Liver (tissue), 9 donors: ENCODE measurements around the gene PCSK6. TPM values are rescaled to one million over a fixed set of nuclear protein-coding genes. Genes with fewer than 3 reads are reported as not detected.

Experiments
- DNase-seq: peaks from one replicate; pipeline ENCODE4 v3.0.0-alpha.2; 2017; ENCODE audit warnings: low spot score
- H3K27ac ChIP-seq, 2 donors: one replicate each; pipeline ENCODE4 v1.7.0; 2013; ENCODE audit warnings: inconsistent platforms in 2 of 2, low read length in 2 of 2, control low read depth in 1 of 2, low read depth in 1 of 2, mild to moderate bottlenecking in 1 of 2
- H3K27me3 ChIP-seq, 4 donors: one replicate each; pipeline versions ENCODE4 v1.6.1 to v1.7.0; 2013; ENCODE audit warnings: low read length in 3 of 4, inconsistent platforms in 1 of 4, mild to moderate bottlenecking in 1 of 4, moderate library complexity in 1 of 4; ENCODE audit not compliant: control insufficient read depth in 4 of 4, insufficient read depth in 4 of 4
- H3K36me3 ChIP-seq, 4 donors: one replicate each; pipeline versions ENCODE4 v1.6.1 to v1.7.0; 2013; ENCODE audit warnings: low read length in 3 of 4, mild to moderate bottlenecking in 3 of 4, low read depth in 1 of 4, moderate library complexity in 1 of 4; ENCODE audit not compliant: control insufficient read depth in 4 of 4, insufficient read depth in 3 of 4
- H3K4me1 ChIP-seq, 4 donors: one replicate each; pipeline versions ENCODE4 v1.6.1 to v1.7.0; 2013; ENCODE audit warnings: low read length in 3 of 4, mild to moderate bottlenecking in 3 of 4, moderate library complexity in 1 of 4; ENCODE audit not compliant: control insufficient read depth in 4 of 4, insufficient read depth in 4 of 4
- H3K4me3 ChIP-seq, 3 donors: one replicate each; pipeline versions ENCODE4 v1.6.1 to v1.7.0; 2013; ENCODE audit warnings: low read length in 3 of 3, control low read depth in 1 of 3, low read depth in 1 of 3, mild to moderate bottlenecking in 1 of 3
- H3K9ac ChIP-seq, 2 donors: one replicate each; pipeline ENCODE4 v1.7.0; 2013; ENCODE audit warnings: low read length in 2 of 2, mild to moderate bottlenecking in 2 of 2, moderate library complexity in 2 of 2, control low read depth in 1 of 2, low read depth in 1 of 2
- H3K9me3 ChIP-seq, 4 donors: one replicate each; pipeline versions ENCODE4 v1.6.1 to v1.7.0; 2013; ENCODE audit warnings: low read length in 3 of 4; ENCODE audit not compliant: control insufficient read depth in 4 of 4
- EGR1 ChIP-seq, 2 donors: IDR thresholded peaks; 2 replicates each; pipeline ENCODE4 v1.6.1; 2016 to 2018; ENCODE audit warnings: antibody characterized with exemption in 2 of 2, low read depth in 2 of 2
- FOXA1 ChIP-seq: IDR thresholded peaks from 2 replicates; pipeline ENCODE4 v1.6.1; 2016; ENCODE audit warnings: antibody characterized with exemption
- FOXA2 ChIP-seq: IDR thresholded peaks from 2 replicates; pipeline ENCODE4 v1.6.1; 2016; ENCODE audit warnings: antibody characterized with exemption
- GABPA ChIP-seq, 2 donors: IDR thresholded peaks in 1 of 2; conservative IDR thresholded peaks in 1 of 2; 2 replicates each; pipeline ENCODE4 v1.6.1; 2016; ENCODE audit warnings: antibody characterized with exemption in 2 of 2, mild to moderate bottlenecking in 1 of 2, moderate library complexity in 1 of 2
- HNF4A ChIP-seq, 2 donors: conservative IDR thresholded peaks; 2 replicates each; pipeline ENCODE4 v1.6.1; 2016; ENCODE audit warnings: antibody characterized with exemption in 2 of 2, mild to moderate bottlenecking in 2 of 2
- HNF4G ChIP-seq: IDR thresholded peaks from 2 replicates; pipeline ENCODE4 v1.6.1; 2016; ENCODE audit warnings: antibody characterized with exemption
- JUND ChIP-seq, 2 donors: IDR thresholded peaks; 2 replicates each; pipeline ENCODE4 v1.6.1; 2016; ENCODE audit warnings: antibody characterized with exemption in 2 of 2
- NR2F2 ChIP-seq: IDR thresholded peaks from 2 replicates; pipeline ENCODE4 v1.6.1; 2016; ENCODE audit warnings: antibody characterized with exemption
- RAD21 ChIP-seq, 2 donors: IDR thresholded peaks; 2 replicates each; pipeline ENCODE4 v1.6.1; 2016; ENCODE audit warnings: antibody characterized with exemption in 2 of 2, mild to moderate bottlenecking in 2 of 2
- RXRA ChIP-seq, 2 donors: IDR thresholded peaks; 2 replicates each; pipeline ENCODE4 v1.6.1; 2017 to 2018; ENCODE audit warnings: antibody characterized with exemption in 2 of 2, mild to moderate bottlenecking in 1 of 2
- SP1 ChIP-seq: IDR thresholded peaks from 2 replicates; pipeline ENCODE4 v1.6.1; 2018; ENCODE audit warnings: antibody characterized with exemption, mild to moderate bottlenecking
- TAF1 ChIP-seq: conservative IDR thresholded peaks from 2 replicates; pipeline ENCODE4 v1.6.1; 2016; ENCODE audit warnings: antibody characterized with exemption, mild to moderate bottlenecking
- YY1 ChIP-seq: IDR thresholded peaks from 2 replicates; pipeline ENCODE4 v1.6.1; 2016; ENCODE audit warnings: antibody characterized with exemption, mild to moderate bottlenecking
- WGBS: extraction: QIAGEN DNeasy Blood & Tissue Kit; methylation state at CpG from one replicate; pipeline ENCODE4 v1.1.7; 2013; 5-methylcytosine and 5-hydroxymethylcytosine counted together
- polyA plus RNA-seq, 2 donors: library from polyadenylated mRNA; stranded (reverse) in 1 of 2; unstranded in 1 of 2; fragments of 200-250 nt in 1 of 2; fragments of >200 nt in 1 of 2; fragmentation: Nextera tagmentation in 1 of 2; extraction: Ambion mirVana in 1 of 2; gene quantifications; one replicate each; pipeline versions ENCODE4 v1.2.1 to v1.2.3, GENCODE V29; 2013 to 2015
- total RNA-seq, 2 donors: library from RNA; depleted of rRNA; stranded (reverse); fragments of >200 nt; gene quantifications; one replicate each; pipeline ENCODE4 v1.2.3, GENCODE V29; 2014
- TF ChIP-seq, protein P1 (sequence below): IDR thresholded peaks from 2 replicates; pipeline ENCODE4 v1.6.1; 2016; ENCODE audit warnings: antibody characterized with exemption, mild to moderate bottlenecking
- TF ChIP-seq, protein P2 (sequence below): IDR thresholded peaks from 2 replicates; pipeline ENCODE4 v1.6.1; 2016; ENCODE audit warnings: antibody characterized with exemption
- TF ChIP-seq, protein P3 (sequence below): IDR thresholded peaks from 2 replicates; pipeline ENCODE4 v1.6.1; 2016; ENCODE audit warnings: antibody characterized with exemption
- TF ChIP-seq, protein P4 (sequence below): IDR thresholded peaks from 2 replicates; pipeline ENCODE4 v1.6.1; 2016; ENCODE audit warnings: antibody characterized with exemption
- TF ChIP-seq, protein P5 (sequence below): fragments of 150-350 bp; IDR thresholded peaks from 2 replicates; pipeline ENCODE4 v1.5.1; 2017; ENCODE audit warnings: improper control_type of control experiment, low read depth, low read length; ENCODE audit not compliant: missing input control
- donor health status: healthy.
- donor health status: healthy.
- donor health status: healthy.
- donor health status: healthy.
- donor health status: healthy.

The PCSK6 gene
- total and polyA plus RNA-seq, 4 donors: 94.8 to 398 (median 168) TPM

DNA sequence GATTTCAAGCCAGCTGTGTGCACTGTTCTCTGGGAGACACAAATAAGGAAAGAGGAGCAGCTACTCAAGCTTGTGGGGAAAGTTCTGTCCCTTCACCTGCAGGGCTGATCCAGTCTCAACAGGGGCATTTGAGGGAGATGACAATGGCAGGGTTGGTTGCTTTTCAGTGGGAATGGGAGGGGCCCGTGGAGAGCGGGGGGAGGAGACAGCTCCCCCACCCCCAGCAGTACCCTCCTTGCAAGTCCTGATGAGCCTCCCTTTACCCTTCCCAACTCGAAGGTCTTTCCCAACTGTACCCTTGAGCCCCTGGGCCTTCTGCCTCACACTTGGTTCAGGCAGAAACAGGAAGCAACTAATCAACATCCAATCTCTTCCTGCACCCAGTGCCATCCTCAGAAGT is 122.7 kb downstream of the PCSK6 start:
- H3K4me3 ChIP-seq: no peak overlapping the region
- H3K27ac ChIP-seq: no peak overlapping the region
- 70% methylated on average over 3 of the region's 3 CpGs for WGBS
- H3K9ac ChIP-seq: no peak overlapping the region
- TF ChIP-seq RXRA (IDR thresholded peaks at IDR 0.05) (no peak), TAF1 (no peak), HNF4G (no peak), YY1 (no peak), JUND (IDR thresholded peaks at IDR 0.05) (no peak), RAD21 (IDR thresholded peaks at IDR 0.05) (no peak), SP1 (no peak), EGR1 (IDR thresholded peaks at IDR 0.05; ENCODE audit: low read depth in 2 of 2) (no peak), HNF4A (conservative IDR thresholded peaks at IDR 0.05) (no peak), FOXA1 (no peak), FOXA2 (no peak), GABPA (IDR thresholded peaks at IDR 0.05 in 1 of 2, conservative IDR thresholded peaks at IDR 0.05 in 1 of 2) (no peak), NR2F2 (no peak)
- TF ChIP-seq, protein P1, sequence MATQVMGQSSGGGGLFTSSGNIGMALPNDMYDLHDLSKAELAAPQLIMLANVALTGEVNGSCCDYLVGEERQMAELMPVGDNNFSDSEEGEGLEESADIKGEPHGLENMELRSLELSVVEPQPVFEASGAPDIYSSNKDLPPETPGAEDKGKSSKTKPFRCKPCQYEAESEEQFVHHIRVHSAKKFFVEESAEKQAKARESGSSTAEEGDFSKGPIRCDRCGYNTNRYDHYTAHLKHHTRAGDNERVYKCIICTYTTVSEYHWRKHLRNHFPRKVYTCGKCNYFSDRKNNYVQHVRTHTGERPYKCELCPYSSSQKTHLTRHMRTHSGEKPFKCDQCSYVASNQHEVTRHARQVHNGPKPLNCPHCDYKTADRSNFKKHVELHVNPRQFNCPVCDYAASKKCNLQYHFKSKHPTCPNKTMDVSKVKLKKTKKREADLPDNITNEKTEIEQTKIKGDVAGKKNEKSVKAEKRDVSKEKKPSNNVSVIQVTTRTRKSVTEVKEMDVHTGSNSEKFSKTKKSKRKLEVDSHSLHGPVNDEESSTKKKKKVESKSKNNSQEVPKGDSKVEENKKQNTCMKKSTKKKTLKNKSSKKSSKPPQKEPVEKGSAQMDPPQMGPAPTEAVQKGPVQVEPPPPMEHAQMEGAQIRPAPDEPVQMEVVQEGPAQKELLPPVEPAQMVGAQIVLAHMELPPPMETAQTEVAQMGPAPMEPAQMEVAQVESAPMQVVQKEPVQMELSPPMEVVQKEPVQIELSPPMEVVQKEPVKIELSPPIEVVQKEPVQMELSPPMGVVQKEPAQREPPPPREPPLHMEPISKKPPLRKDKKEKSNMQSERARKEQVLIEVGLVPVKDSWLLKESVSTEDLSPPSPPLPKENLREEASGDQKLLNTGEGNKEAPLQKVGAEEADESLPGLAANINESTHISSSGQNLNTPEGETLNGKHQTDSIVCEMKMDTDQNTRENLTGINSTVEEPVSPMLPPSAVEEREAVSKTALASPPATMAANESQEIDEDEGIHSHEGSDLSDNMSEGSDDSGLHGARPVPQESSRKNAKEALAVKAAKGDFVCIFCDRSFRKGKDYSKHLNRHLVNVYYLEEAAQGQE: no peak
- TF ChIP-seq, protein P2, sequence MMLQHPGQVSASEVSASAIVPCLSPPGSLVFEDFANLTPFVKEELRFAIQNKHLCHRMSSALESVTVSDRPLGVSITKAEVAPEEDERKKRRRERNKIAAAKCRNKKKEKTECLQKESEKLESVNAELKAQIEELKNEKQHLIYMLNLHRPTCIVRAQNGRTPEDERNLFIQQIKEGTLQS: no peak
- TF ChIP-seq, protein P3, sequence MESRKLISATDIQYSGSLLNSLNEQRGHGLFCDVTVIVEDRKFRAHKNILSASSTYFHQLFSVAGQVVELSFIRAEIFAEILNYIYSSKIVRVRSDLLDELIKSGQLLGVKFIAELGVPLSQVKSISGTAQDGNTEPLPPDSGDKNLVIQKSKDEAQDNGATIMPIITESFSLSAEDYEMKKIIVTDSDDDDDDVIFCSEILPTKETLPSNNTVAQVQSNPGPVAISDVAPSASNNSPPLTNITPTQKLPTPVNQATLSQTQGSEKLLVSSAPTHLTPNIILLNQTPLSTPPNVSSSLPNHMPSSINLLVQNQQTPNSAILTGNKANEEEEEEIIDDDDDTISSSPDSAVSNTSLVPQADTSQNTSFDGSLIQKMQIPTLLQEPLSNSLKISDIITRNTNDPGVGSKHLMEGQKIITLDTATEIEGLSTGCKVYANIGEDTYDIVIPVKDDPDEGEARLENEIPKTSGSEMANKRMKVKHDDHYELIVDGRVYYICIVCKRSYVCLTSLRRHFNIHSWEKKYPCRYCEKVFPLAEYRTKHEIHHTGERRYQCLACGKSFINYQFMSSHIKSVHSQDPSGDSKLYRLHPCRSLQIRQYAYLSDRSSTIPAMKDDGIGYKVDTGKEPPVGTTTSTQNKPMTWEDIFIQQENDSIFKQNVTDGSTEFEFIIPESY: no peak
- TF ChIP-seq, protein P4, sequence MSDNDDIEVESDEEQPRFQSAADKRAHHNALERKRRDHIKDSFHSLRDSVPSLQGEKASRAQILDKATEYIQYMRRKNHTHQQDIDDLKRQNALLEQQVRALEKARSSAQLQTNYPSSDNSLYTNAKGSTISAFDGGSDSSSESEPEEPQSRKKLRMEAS: no peak
- TF ChIP-seq, protein P5, sequence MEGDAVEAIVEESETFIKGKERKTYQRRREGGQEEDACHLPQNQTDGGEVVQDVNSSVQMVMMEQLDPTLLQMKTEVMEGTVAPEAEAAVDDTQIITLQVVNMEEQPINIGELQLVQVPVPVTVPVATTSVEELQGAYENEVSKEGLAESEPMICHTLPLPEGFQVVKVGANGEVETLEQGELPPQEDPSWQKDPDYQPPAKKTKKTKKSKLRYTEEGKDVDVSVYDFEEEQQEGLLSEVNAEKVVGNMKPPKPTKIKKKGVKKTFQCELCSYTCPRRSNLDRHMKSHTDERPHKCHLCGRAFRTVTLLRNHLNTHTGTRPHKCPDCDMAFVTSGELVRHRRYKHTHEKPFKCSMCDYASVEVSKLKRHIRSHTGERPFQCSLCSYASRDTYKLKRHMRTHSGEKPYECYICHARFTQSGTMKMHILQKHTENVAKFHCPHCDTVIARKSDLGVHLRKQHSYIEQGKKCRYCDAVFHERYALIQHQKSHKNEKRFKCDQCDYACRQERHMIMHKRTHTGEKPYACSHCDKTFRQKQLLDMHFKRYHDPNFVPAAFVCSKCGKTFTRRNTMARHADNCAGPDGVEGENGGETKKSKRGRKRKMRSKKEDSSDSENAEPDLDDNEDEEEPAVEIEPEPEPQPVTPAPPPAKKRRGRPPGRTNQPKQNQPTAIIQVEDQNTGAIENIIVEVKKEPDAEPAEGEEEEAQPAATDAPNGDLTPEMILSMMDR: no peak
- no peaks in the 10 kb centered on the region for H3K27me3 ChIP-seq
- DNase-seq: no peak
- H3K4me1 ChIP-seq: no peaks in the 10 kb centered on the region
- peaks cover 18 to 75% (median 43%) of the 10 kb centered on the region in 4 donors for H3K36me3 ChIP-seq
- H3K9me3 ChIP-seq: no peaks in the 10 kb centered on the region
